ENCODE data around the gene LRRC55.

- TF ChIP-seq ZNF639 (CRISPR knock-in tag; conservative IDR thresholded peaks at IDR 0.05 in 1 of 2, IDR thresholded peaks at IDR 0.05 in 1 of 2): peak in 1 of 2 experiments; percentile 63; a peak in 1 of 4 replicates
- TF ChIP-seq PCBP2 (IDR thresholded peaks at IDR 0.05; ENCODE audit: low read depth, low read length, poor library complexity, severe bottlenecking): no peak
- TF ChIP-seq ZNF224 (CRISPR knock-in tag; IDR thresholded peaks at IDR 0.05): no peak
- TF ChIP-seq FIP1L1 (IDR thresholded peaks at IDR 0.05; ENCODE audit: low read depth, low read length, poor library complexity, severe bottlenecking): no peak
- TF ChIP-seq JUN (IDR thresholded peaks at IDR 0.05; ENCODE audit: borderline replicate concordance, low read depth, low read length): no peak
- TF ChIP-seq JUN (CRISPR knock-in tag; IDR thresholded peaks at IDR 0.05; ENCODE audit: borderline replicate concordance): no peak
- TF ChIP-seq EP300 (IDR thresholded peaks at IDR 0.05; ENCODE audit: low read length): peak; percentile 86
- no peak for TF ChIP-seq PURB (CRISPR knock-in tag; IDR thresholded peaks at IDR 0.05; ENCODE audit: low read depth)
- no peak for TF ChIP-seq SNAPC5 (CRISPR knock-in tag; IDR thresholded peaks at IDR 0.05)
- TF ChIP-seq, protein P1, sequence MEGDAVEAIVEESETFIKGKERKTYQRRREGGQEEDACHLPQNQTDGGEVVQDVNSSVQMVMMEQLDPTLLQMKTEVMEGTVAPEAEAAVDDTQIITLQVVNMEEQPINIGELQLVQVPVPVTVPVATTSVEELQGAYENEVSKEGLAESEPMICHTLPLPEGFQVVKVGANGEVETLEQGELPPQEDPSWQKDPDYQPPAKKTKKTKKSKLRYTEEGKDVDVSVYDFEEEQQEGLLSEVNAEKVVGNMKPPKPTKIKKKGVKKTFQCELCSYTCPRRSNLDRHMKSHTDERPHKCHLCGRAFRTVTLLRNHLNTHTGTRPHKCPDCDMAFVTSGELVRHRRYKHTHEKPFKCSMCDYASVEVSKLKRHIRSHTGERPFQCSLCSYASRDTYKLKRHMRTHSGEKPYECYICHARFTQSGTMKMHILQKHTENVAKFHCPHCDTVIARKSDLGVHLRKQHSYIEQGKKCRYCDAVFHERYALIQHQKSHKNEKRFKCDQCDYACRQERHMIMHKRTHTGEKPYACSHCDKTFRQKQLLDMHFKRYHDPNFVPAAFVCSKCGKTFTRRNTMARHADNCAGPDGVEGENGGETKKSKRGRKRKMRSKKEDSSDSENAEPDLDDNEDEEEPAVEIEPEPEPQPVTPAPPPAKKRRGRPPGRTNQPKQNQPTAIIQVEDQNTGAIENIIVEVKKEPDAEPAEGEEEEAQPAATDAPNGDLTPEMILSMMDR (IDR thresholded peaks at IDR 0.05 in 2 of 3, conservative IDR thresholded peaks at IDR 0.05 in 1 of 3; ENCODE audit: insufficient read depth in 2 of 3, low read depth in 1 of 3, low read length in 3 of 3): no peak
- TF ChIP-seq MTA2 (IDR thresholded peaks at IDR 0.05; ENCODE audit: low read depth): peak; percentile 61
Observed at GRCh38 chr11:57150454-57150917, 31.3 kb upstream of the LRRC55 start.
